Epithelial cell of proximal tubule (primary cell): ENCODE results near the gene TAF8. TPM values are rescaled to one million over a fixed set of nuclear protein-coding genes. Genes with fewer than 3 reads are reported as not detected.
"Not testable (repeated sequence)": the region's sequence is repeated elsewhere in the genome, so short reads cannot be mapped to it uniquely, and the experiment has no call there.

Source experiments
- DNase-seq: peaks from one replicate; pipeline ENCODE4 v3.0.0-alpha.2; 2011; ENCODE audit warnings: low read depth
- H3K4me3 ChIP-seq: 2 replicates; pipeline ENCODE4 v1.5.1; 2011; ENCODE audit warnings: low read depth, mild to moderate bottlenecking, low read length
- CTCF ChIP-seq: conservative IDR thresholded peaks from 2 replicates; pipeline ENCODE4 v1.5.1; 2012; ENCODE audit warnings: low read depth, mild to moderate bottlenecking, low read length
- total RNA-seq: library from RNA; depleted of rRNA; stranded (reverse); fragments of >200 nt; gene quantifications from 2 replicates; pipeline ENCODE4 v1.2.3, GENCODE V29; 2015

The TAF8 gene
- total RNA-seq, 1 donor from 2014 or later = 10.8 TPM

GRCh38 chr6:42029062-42029685 lies 21.1 kb upstream of the TAF8 start:
- H3K4me3 ChIP-seq = no peak overlapping the region
- DNase-seq = no peak
- no peak for TF ChIP-seq CTCF

GRCh38 chr6:42029881-42030280 lies 20.4 kb upstream of the TAF8 start:
- no peak overlapping the region for H3K4me3 ChIP-seq
- no peak for TF ChIP-seq CTCF
- no peak for DNase-seq

- no peak for DNase-seq
- no peak for TF ChIP-seq CTCF
- H3K4me3 ChIP-seq = no peak overlapping the region
These were observed 19.5 kb upstream of the TAF8 start for GRCh38 chr6:42030585-42031506.

GRCh38 chr6:42032366-42032765 lies 18.0 kb upstream of the TAF8 start:
- no peak for DNase-seq
- no peak for TF ChIP-seq CTCF
- no peak overlapping the region for H3K4me3 ChIP-seq

GRCh38 chr6:42037669-42038068 lies 12.7 kb upstream of the TAF8 start:
- DNase-seq, H3K4me3 ChIP-seq: not testable (repeated sequence)

- no peak overlapping the region for H3K4me3 ChIP-seq
- no peak for TF ChIP-seq CTCF
- DNase-seq = no peak
These were observed 12.2 kb upstream of the TAF8 start for GRCh38 chr6:42038163-42038562.

- TF ChIP-seq CTCF = no peak
- H3K4me3 ChIP-seq = no peak overlapping the region
- no peak for DNase-seq
These were observed 11.4 kb upstream of the TAF8 start for GRCh38 chr6:42038811-42039408.
